Measurements from ENCODE around the gene COL4A6. TPM values are rescaled to one million over a fixed set of nuclear protein-coding genes. Genes with fewer than 3 reads are reported as not detected.

The COL4A6 gene
- total and polyA plus RNA-seq, 2 of the 8 experiments (the other 6 are each of a cell fraction or from before 2014, with no cell fraction given): 5.9 to 11.8 TPM

GRCh38 chrX:108270280-108270679 lies 167.9 kb downstream of the COL4A6 start:
- H4K91ac ChIP-seq (replicated peaks; ENCODE audit: insufficient read length, low read length): no peak overlapping the region
- WGBS, 2 experiments (ENCODE audit: extremely low coverage in 1 of 2, insufficient coverage in 1 of 2, insufficient read length in 1 of 2, insufficient replicate concordance in 2 of 2, low coverage in 1 of 2, low lambda C conversion rate in 2 of 2, missing lambda C conversion rate in 1 of 2): 92% methylated on average over 1 of the region's 1 CpG; no CpG with 5 or more reads in 1 of the 2 experiments
- H3K23ac ChIP-seq (ENCODE audit: insufficient read length): no peak overlapping the region
- no peak overlapping the region for H3K4me3 ChIP-seq (ENCODE audit: extremely low read depth in 1 of 4, insufficient read depth in 2 of 4, low read depth in 3 of 4, low read length in 4 of 4)
- no peak overlapping the region for H2BK12ac ChIP-seq (ENCODE audit: low read depth, low read length)
- no peak overlapping the region for H3K56ac ChIP-seq (replicated peaks; ENCODE audit: insufficient read length, low read depth, low read length)
- no peaks in the 10 kb centered on the region for H3K79me1 ChIP-seq (ENCODE audit: low read depth, low read length)
- H3K36me3 ChIP-seq (ENCODE audit: control insufficient read depth in 2 of 4, insufficient read depth in 4 of 4, low read length in 3 of 4): no peaks in the 10 kb centered on the region
- CTCF ChIA-PET (ENCODE audit: partially characterized antibody): interaction anchor here (0.9 kb wide), 1 partner anchor 46 kb away, joined by 4 read pairs; no protein-coding TSS in a partner anchor
- H2BK5ac ChIP-seq (ENCODE audit: low read depth, low read length): no peak overlapping the region
- H3K4me2 ChIP-seq (ENCODE audit: insufficient read depth in 1 of 2, low read depth in 2 of 2, low read length in 2 of 2): no peak overlapping the region
- no peak overlapping the region for H2BK20ac ChIP-seq (ENCODE audit: low read length)
- H2BK120ac ChIP-seq (replicated peaks; ENCODE audit: low read depth, low read length): no peak overlapping the region
- no peak overlapping the region for H4K5ac ChIP-seq (ENCODE audit: insufficient read length, low read depth, low read length)
- POLR2A ChIA-PET (ENCODE audit: partially characterized antibody): no interaction called here
- H4K8ac ChIP-seq (ENCODE audit: extremely low read depth, insufficient read depth, low read length): no peak overlapping the region
- no peak overlapping the region for H3K9ac ChIP-seq (replicated peaks in 1 of 4; ENCODE audit: extremely low read depth in 1 of 4, low read depth in 3 of 4, low read length in 3 of 4)
- H3K4ac ChIP-seq (replicated peaks; ENCODE audit: insufficient read length, low read depth, low read length): no peak overlapping the region
- no peak overlapping the region for H3K18ac ChIP-seq (ENCODE audit: extremely low read depth, low read length)
- H3K27me3 ChIP-seq (replicated peaks in 1 of 4; ENCODE audit: control insufficient read depth in 3 of 4, extremely low read depth in 1 of 4, insufficient read depth in 3 of 4, low read length in 3 of 4): no peaks in the 10 kb centered on the region
- no peaks in the 10 kb centered on the region for H3K23me2 ChIP-seq (ENCODE audit: low read depth, low read length)
- H3K14ac ChIP-seq (ENCODE audit: insufficient read length): no peak overlapping the region
- H2AFZ ChIP-seq (ENCODE audit: low read length): no peak overlapping the region
- no peaks in the 10 kb centered on the region for H3K79me2 ChIP-seq (ENCODE audit: control insufficient read depth in 1 of 2, insufficient read depth in 2 of 2, low read length in 2 of 2)
- DNase-seq (ENCODE audit: low read depth in 1 of 2, low spot score in 2 of 2) (no peak), FAIRE-seq (no peak)
- H2BK15ac ChIP-seq (ENCODE audit: low read length): no peak overlapping the region
- H2AK5ac ChIP-seq (ENCODE audit: low read depth, low read length): no peak overlapping the region
- no peaks in the 10 kb centered on the region for H3K4me1 ChIP-seq (replicated peaks in 1 of 4; ENCODE audit: control insufficient read depth in 3 of 4, insufficient read depth in 4 of 4, low read length in 3 of 4)
- no peak overlapping the region for H3K27ac ChIP-seq (ENCODE audit: low read depth, low read length)
- no peaks in the 10 kb centered on the region for H3K9me3 ChIP-seq (ENCODE audit: insufficient read depth in 2 of 2, low read depth in 1 of 2, low read length in 1 of 2)
- no peaks in the 10 kb centered on the region for H4K20me1 ChIP-seq (replicated peaks in 1 of 2; ENCODE audit: control insufficient read depth in 1 of 2, insufficient read depth in 2 of 2, low read length in 2 of 2)
- TF ChIP-seq SIRT6 (IDR thresholded peaks at IDR 0.05; ENCODE audit: low read length): no peak
- no peak for TF ChIP-seq HDAC6 (IDR thresholded peaks at IDR 0.05; ENCODE audit: low read depth, low read length)
- TF ChIP-seq SAP30 (IDR thresholded peaks at IDR 0.05; ENCODE audit: insufficient read depth, insufficient replicate concordance, low read length): no peak
- no peak for TF ChIP-seq RXRA (IDR thresholded peaks at IDR 0.05; ENCODE audit: insufficient read depth, low read depth, low read length)
- no peak for TF ChIP-seq POU5F1 (IDR thresholded peaks at IDR 0.05; ENCODE audit: low read depth, low read length)
- TF ChIP-seq E2F6 (IDR thresholded peaks at IDR 0.05): no peak
- no peak for TF ChIP-seq JUND (IDR thresholded peaks at IDR 0.05; ENCODE audit: low read length)
- TF ChIP-seq TBP (IDR thresholded peaks at IDR 0.05; ENCODE audit: low read depth, low read length): no peak
- no peak for TF ChIP-seq MAFK (IDR thresholded peaks at IDR 0.05; ENCODE audit: low read depth, low read length)
- TF ChIP-seq CHD1 (IDR thresholded peaks at IDR 0.05; ENCODE audit: low read depth, low read length): no peak
- TF ChIP-seq HDAC2 (IDR thresholded peaks at IDR 0.05; ENCODE audit: borderline replicate concordance in 1 of 2, low read depth in 2 of 2, low read length in 2 of 2): no peak
- no peak for TF ChIP-seq NRF1 (IDR thresholded peaks at IDR 0.05; ENCODE audit: low read depth, low read length)
- no peak for TF ChIP-seq FOSL1 (IDR thresholded peaks at IDR 0.05; ENCODE audit: insufficient read depth, low read depth, low read length)
- TF ChIP-seq JUN (IDR thresholded peaks at IDR 0.05; ENCODE audit: low read depth, low read length): no peak

All from H1 (cell line).